ENCODE measurements around the gene BBIP1. TPM values are rescaled to one million over a fixed set of nuclear protein-coding genes. Genes with fewer than 3 reads are reported as not detected.
A peak's percentile ranks its signal among the peaks of the same experiment; 100 is the strongest.

Gene BBIP1
- total RNA-seq, 4 donors from 2014 or later = 8.9 to 15.3 (median 11.7) TPM

DNA sequence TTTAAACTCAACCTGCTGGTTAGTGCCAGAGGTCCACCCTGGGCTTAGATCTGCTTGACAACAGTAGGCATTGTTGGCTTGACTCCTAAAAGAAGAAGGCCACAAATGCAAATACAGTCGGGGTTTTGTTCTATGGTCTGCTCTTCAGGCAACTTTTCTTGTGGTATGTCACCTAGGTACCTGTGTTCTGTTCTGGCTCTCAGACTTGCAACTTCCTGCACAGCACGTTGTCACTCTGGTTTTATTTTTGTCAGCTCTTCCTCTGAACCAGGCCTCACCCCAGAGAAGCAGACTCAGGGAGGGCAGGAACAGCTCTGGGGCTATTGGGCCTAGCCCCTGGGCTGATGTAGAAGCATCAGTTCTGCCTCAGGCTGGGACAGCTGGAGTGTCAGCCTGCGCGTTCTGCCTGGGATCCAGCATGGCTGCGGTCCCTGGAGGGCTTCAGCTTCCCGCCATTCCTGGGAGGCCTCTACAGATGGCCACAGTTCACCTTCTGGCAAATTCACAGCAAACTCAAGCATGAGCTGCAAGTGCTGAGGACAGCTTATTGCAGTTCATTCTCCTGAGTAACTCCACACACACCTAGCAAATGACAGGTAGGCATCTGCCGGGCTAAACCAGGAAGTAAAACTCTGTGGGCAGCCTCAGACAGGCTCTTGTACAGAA, 58.3 kb downstream of the BBIP1 start:
- H3K9me3 ChIP-seq = no peaks in the 10 kb centered on the region
- TF ChIP-seq, protein P1, sequence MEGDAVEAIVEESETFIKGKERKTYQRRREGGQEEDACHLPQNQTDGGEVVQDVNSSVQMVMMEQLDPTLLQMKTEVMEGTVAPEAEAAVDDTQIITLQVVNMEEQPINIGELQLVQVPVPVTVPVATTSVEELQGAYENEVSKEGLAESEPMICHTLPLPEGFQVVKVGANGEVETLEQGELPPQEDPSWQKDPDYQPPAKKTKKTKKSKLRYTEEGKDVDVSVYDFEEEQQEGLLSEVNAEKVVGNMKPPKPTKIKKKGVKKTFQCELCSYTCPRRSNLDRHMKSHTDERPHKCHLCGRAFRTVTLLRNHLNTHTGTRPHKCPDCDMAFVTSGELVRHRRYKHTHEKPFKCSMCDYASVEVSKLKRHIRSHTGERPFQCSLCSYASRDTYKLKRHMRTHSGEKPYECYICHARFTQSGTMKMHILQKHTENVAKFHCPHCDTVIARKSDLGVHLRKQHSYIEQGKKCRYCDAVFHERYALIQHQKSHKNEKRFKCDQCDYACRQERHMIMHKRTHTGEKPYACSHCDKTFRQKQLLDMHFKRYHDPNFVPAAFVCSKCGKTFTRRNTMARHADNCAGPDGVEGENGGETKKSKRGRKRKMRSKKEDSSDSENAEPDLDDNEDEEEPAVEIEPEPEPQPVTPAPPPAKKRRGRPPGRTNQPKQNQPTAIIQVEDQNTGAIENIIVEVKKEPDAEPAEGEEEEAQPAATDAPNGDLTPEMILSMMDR (IDR thresholded peaks at IDR 0.05 in 4 of 5, conservative IDR thresholded peaks at IDR 0.05 in 1 of 5) = no peak
- TF ChIP-seq POLR2A (IDR thresholded peaks at IDR 0.05) = no peak
- no peak for ATAC-seq
- H3K27ac ChIP-seq = peak overlapping the region in 3 of 4 donors; percentile 14 to 36 (median 30)
- no peaks in the 10 kb centered on the region for H3K27me3 ChIP-seq
- H3K36me3 ChIP-seq = no peaks in the 10 kb centered on the region
- intact Hi-C loops (cut with DNase I; ENCODE audit: low total_unique reads) = no loop called here
- in situ Hi-C loops (cut with MboI; ENCODE audit: low sequenced_read_pairs in 4 of 4) = no loop called here
- peaks cover 17 to 29% of the 10 kb centered on the region in 2 donors for H3K4me1 ChIP-seq
- H3K4me3 ChIP-seq = no peak overlapping the region
- DNase-seq = no peak

DNA sequence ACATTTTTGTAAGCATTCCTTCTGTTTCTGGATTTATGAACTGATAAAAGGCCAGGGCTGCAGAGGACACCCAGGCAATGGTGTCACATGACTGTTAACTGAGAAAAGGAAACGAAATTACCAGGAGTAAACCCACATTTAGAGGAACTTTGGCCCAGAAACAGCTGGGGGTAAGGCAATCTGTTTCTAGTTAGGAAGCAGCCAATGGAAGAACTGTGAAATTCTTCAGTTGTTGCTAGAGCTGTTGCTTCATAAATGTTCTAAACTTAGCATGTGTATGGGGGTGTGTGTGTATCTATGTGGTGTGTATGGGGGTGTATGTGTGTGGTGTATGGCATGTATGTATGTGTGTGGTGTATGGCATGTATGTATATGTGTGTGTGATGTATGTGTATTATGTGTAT, 59.0 kb downstream of the BBIP1 start:
- H3K9me3 ChIP-seq = no peaks in the 10 kb centered on the region
- in situ Hi-C loops (cut with MboI; ENCODE audit: low sequenced_read_pairs in 4 of 4) (no loop called here), intact Hi-C loops (cut with DNase I; ENCODE audit: low total_unique reads) (no loop called here)
- H3K4me1 ChIP-seq = peaks cover 17 to 22% of the 10 kb centered on the region in 2 donors
- DNase-seq = peak in 1 of 2 donors; percentile 40
- peak overlapping the region; percentile 3 to 57 (median 33) for H3K27ac ChIP-seq
- no peak overlapping the region for H3K4me3 ChIP-seq
- H3K27me3 ChIP-seq = no peaks in the 10 kb centered on the region
- TF ChIP-seq, protein P1 (IDR thresholded peaks at IDR 0.05 in 4 of 5, conservative IDR thresholded peaks at IDR 0.05 in 1 of 5) = no peak
- peak; percentile 77 to 81 for ATAC-seq
- no peaks in the 10 kb centered on the region for H3K36me3 ChIP-seq

DNA sequence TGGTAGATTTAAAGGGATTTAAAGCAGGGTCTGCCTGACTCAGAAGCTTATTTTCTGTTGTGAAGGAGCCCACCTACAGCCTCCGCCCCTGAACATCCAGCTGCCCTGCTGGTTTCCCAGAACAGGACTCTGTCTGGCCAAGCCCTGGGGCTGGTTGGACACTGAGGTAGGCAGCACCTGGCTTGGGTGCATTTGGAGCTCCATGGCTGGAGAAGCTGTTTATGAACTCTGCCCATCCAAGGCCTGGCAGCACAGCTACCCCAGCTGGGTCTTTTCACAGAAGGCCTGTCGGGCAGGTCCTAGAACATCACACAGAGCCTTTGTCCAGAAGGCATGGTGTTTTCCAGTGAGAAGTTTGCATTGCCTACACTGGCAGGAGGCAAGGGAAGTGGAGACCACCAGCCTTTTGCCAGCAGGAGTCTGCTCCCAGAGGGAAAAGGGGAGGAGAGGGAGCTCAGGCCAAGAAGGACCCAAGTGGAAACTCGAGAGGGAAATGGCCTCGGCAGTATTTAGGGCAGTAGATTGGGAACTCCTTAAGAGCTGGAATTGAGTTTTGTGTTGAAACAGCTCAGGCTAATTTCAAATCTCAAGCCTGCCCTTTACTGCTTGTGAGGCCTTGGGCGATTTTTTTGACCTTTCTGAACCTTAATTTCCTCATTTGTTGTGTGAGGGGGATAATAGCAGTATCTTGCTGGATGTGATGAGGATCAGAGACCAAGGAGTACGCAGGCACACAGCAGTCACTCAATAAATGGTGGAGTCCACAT, 59.6 kb downstream of the BBIP1 start:
- in situ Hi-C loops (cut with MboI; ENCODE audit: low sequenced_read_pairs in 4 of 4) = no loop called here
- no peak for DNase-seq

DNA sequence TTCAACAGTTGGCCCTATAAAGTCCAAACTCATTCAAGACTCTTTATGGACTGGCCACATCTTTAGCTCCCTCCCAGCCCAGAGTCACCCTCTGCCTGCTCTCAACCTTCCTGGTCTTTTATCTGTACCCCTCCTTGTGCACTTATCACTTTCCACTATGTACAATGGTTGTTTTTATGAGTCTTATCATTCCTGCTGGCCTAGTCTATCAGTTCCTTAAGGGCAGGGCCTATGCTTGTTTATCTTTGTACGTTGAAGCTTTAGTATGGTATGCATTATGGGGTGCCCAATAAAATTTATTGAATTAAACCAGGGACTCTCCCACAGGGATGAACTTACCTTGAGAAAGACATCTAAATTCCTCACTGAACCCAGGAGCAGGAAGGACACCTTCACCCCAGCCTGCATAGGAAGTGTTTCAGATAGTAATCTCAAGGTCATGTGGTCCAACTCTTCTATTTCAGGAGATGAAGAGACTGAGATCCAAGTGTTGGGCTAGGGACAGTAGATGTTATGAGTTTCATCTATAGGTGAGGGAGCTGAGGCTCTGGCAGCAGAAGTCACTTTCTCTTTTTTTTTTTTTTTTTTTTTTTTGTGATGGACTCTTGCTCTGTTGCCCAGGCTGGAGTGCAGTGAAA, 60.6 kb downstream of the BBIP1 start:
- DNase-seq (no peak), ATAC-seq (no peak)
- Histone ChIP-seq H3K4me3 (no peak overlapping the region), H3K4me1 (peaks cover 15 to 17% of the 10 kb centered on the region in 2 donors), H3K27me3 (no peaks in the 10 kb centered on the region), H3K36me3 (no peaks in the 10 kb centered on the region), H3K9me3 (no peaks in the 10 kb centered on the region), H3K27ac (no peak overlapping the region)
- intact Hi-C loops (cut with DNase I; ENCODE audit: low total_unique reads) = no loop called here
- in situ Hi-C loops (cut with MboI; ENCODE audit: low sequenced_read_pairs in 4 of 4) = no loop called here
- TF ChIP-seq, protein P1 (IDR thresholded peaks at IDR 0.05 in 4 of 5, conservative IDR thresholded peaks at IDR 0.05 in 1 of 5) = no peak
- no peak for TF ChIP-seq POLR2A (IDR thresholded peaks at IDR 0.05)

More for the DNA sequence above, 59.6 kb downstream of the BBIP1 start:
- no peak for TF ChIP-seq POLR2A (IDR thresholded peaks at IDR 0.05)
- TF ChIP-seq, protein P1 (IDR thresholded peaks at IDR 0.05 in 4 of 5, conservative IDR thresholded peaks at IDR 0.05 in 1 of 5) = no peak
- Histone ChIP-seq H3K36me3 (no peaks in the 10 kb centered on the region), H3K4me3 (no peak overlapping the region), H3K27me3 (no peaks in the 10 kb centered on the region), H3K4me1 (peaks cover 16 to 17% of the 10 kb centered on the region in 2 donors), H3K9me3 (no peaks in the 10 kb centered on the region), H3K27ac (peak overlapping the region in 3 of 4 donors; percentile 31 to 57 (median 36))
- intact Hi-C loops (cut with DNase I; ENCODE audit: low total_unique reads) = no loop called here
- peak in 1 of 2 donors; percentile 28 for ATAC-seq
